ENCODE results near the gene BIVM.

Gene BIVM

GRCh38 chr13:102879793-102880499 is 81.0 kb downstream of the BIVM start:
- no peak for DNase-seq (ENCODE audit: low read depth in 2 of 2)

GRCh38 chr13:102881819-102882686 is 83.1 kb downstream of the BIVM start:
- DNase-seq (ENCODE audit: low read depth in 2 of 2), result no peak

Measured in stimulated activated CD4-positive, alpha-beta T cell treated with anti-CD3 and anti-CD28 coated beads, Interleukin-1b, Interleukin-23, amount 100 ng/mL, for 4 hours (primary cell).